ENCODE measurements around the gene MTG2.

GRCh38 chr20:62198496-62198895 is 15.7 kb downstream of the MTG2 start:
- TF ChIP-seq CTCF (conservative IDR thresholded peaks at IDR 0.05; ENCODE audit: low read depth, low read length) = no peak
- TF ChIP-seq RCOR1 (IDR thresholded peaks at IDR 0.05; ENCODE audit: insufficient replicate concordance, low read length) = no peak
- TF ChIP-seq POLR2A (IDR thresholded peaks at IDR 0.05; ENCODE audit: low read depth, low read length) = no peak
- TF ChIP-seq ELK1 (IDR thresholded peaks at IDR 0.05; ENCODE audit: borderline replicate concordance, low read depth, low read length) = no peak
- TF ChIP-seq BHLHE40 (IDR thresholded peaks at IDR 0.05; ENCODE audit: low read depth, low read length) = no peak
- no peak for TF ChIP-seq RAD21 (IDR thresholded peaks at IDR 0.05; ENCODE audit: low read length)
- TF ChIP-seq CHD1 (IDR thresholded peaks at IDR 0.05; ENCODE audit: low read depth, low read length) = no peak
- no peak for TF ChIP-seq MXI1 (IDR thresholded peaks at IDR 0.05; ENCODE audit: borderline replicate concordance, low read depth, low read length)
- no peak for TF ChIP-seq RFX5 (IDR thresholded peaks at IDR 0.05; ENCODE audit: low read depth, low read length)
- TF ChIP-seq NFE2L2 (IDR thresholded peaks at IDR 0.05; ENCODE audit: low read depth, low read length) = no peak
- TF ChIP-seq MAZ (IDR thresholded peaks at IDR 0.05; ENCODE audit: borderline replicate concordance, low read depth, low read length) = no peak
- no peak for TF ChIP-seq USF2 (IDR thresholded peaks at IDR 0.05; ENCODE audit: low read depth, low read length)

Data from IMR-90 (cell line).